Lung (tissue), 12 donors: ENCODE results near the gene FBRS. TPM values are rescaled to one million over a fixed set of nuclear protein-coding genes. Genes with fewer than 3 reads are reported as not detected.
A peak's percentile ranks its signal among the peaks of the same experiment; 100 is the strongest.

ENCODE experiments used
- ATAC-seq: fragments of 200-7000 bp; cut with Tn5 transposase; one replicate; pipeline ENCODE4 v1.9.1; 2020; ENCODE audit warnings: moderate number of reproducible peaks; ENCODE audit not compliant: insufficient read depth, low FRiP score
- DNase-seq, 3 donors: peaks; one replicate each; pipeline ENCODE4 v3.0.0-alpha.2; 2013 to 2017
- H3K27ac ChIP-seq, 2 donors: one replicate each; pipeline ENCODE4 v1.5.1; 2013; ENCODE audit warnings: mild to moderate bottlenecking in 2 of 2, moderate library complexity in 2 of 2, control low read depth in 1 of 2, inconsistent platforms in 1 of 2, low read depth in 1 of 2, low read length in 1 of 2
- H3K27me3 ChIP-seq, 3 donors: one replicate each; pipeline ENCODE4 v1.5.1; 2013; ENCODE audit warnings: low read length in 2 of 3; ENCODE audit not compliant: control insufficient read depth in 3 of 3, insufficient read depth in 3 of 3
- H3K36me3 ChIP-seq, 4 donors: one replicate each; pipeline ENCODE4 v1.5.1; 2013; ENCODE audit warnings: low read length in 4 of 4, mild to moderate bottlenecking in 1 of 4, moderate library complexity in 1 of 4; ENCODE audit not compliant: control insufficient read depth in 4 of 4, insufficient read depth in 4 of 4
- H3K4me1 ChIP-seq, 5 donors: one replicate each; pipeline ENCODE4 v1.5.1; 2013; ENCODE audit warnings: low read length in 5 of 5, mild to moderate bottlenecking in 2 of 5, moderate library complexity in 1 of 5; ENCODE audit not compliant: control insufficient read depth in 5 of 5, insufficient read depth in 5 of 5
- H3K4me3 ChIP-seq: one replicate; pipeline ENCODE4 v1.5.1; 2013; ENCODE audit warnings: mild to moderate bottlenecking, control low read depth, moderate library complexity
- H3K9ac ChIP-seq, 2 donors: one replicate each; pipeline ENCODE4 v1.5.1; 2013; ENCODE audit warnings: low read length in 2 of 2, control low read depth in 1 of 2; ENCODE audit not compliant: insufficient read depth in 1 of 2
- H3K9me3 ChIP-seq, 4 donors: one replicate each; pipeline ENCODE4 v1.5.1; 2013; ENCODE audit warnings: low read length in 3 of 4, mild to moderate bottlenecking in 1 of 4, moderate library complexity in 1 of 4; ENCODE audit not compliant: control insufficient read depth in 4 of 4, insufficient read depth in 3 of 4
- WGBS, 2 donors: extraction: QIAGEN DNeasy Blood & Tissue Kit; methylation state at CpG; one replicate each; pipeline ENCODE4 v1.1.7; 2013; 5-methylcytosine and 5-hydroxymethylcytosine counted together
- polyA plus RNA-seq, 2 donors: library from polyadenylated mRNA; stranded (reverse); fragments of 200-250 nt; gene quantifications; one replicate each; pipeline ENCODE4 v1.2.1, GENCODE V29; 2013
- total RNA-seq, 2 donors: library from RNA; depleted of rRNA in 1 of 2; stranded (reverse); fragments of >200 nt in 1 of 2; gene quantifications; one replicate each; pipeline ENCODE4 v1.2.1, GENCODE V29; 2014 to 2021
- TF ChIP-seq, protein P1 (sequence below): IDR thresholded peaks from 2 replicates; pipeline ENCODE4 v1.5.1; 2012; ENCODE audit warnings: mild to moderate bottlenecking; ENCODE audit errors: control extremely low read depth, extremely low read depth
- donor health status: control.
- donor health status: control.
- donor health status: Bipolar disorder and iron deficiency.
- donor health status: healthy.
- donor health status: DM: yes; HTN: yes; CAD: no.

The FBRS gene
- total and polyA plus RNA-seq, 4 donors: 32.1 to 80.8 (median 55.6) TPM

DNA sequence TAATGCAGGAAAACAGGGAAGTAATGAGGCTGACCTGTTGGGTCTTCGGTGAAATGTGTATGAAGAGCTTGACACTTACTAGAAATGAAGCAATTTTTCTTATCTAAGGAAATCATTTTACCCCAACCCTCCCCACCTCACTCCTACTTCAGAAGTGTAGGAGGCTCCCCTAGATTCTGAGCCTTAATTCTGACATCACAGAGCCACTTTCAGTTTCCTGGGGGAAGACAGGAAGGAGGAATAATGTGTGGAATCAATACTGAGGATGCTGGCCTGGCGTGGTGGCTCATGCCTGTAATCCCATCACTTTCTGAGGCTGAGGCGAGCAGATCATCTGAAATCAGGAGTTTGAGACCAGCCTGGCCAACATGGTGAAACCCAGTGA lies 20.3 kb downstream of the FBRS start:
- DNase-seq (no peak), ATAC-seq (no peak)
- WGBS, 2 donors: 68 to 73% methylated on average over 3 of the region's 3 CpGs
- Histone ChIP-seq H3K4me1 (no peaks in the 10 kb centered on the region), H3K27ac (no peak overlapping the region), H3K27me3 (no peaks in the 10 kb centered on the region), H3K9ac (no peak overlapping the region), H3K36me3 (no peaks in the 10 kb centered on the region), H3K9me3 (no peaks in the 10 kb centered on the region), H3K4me3 (no peak overlapping the region)
- TF ChIP-seq, protein P1, sequence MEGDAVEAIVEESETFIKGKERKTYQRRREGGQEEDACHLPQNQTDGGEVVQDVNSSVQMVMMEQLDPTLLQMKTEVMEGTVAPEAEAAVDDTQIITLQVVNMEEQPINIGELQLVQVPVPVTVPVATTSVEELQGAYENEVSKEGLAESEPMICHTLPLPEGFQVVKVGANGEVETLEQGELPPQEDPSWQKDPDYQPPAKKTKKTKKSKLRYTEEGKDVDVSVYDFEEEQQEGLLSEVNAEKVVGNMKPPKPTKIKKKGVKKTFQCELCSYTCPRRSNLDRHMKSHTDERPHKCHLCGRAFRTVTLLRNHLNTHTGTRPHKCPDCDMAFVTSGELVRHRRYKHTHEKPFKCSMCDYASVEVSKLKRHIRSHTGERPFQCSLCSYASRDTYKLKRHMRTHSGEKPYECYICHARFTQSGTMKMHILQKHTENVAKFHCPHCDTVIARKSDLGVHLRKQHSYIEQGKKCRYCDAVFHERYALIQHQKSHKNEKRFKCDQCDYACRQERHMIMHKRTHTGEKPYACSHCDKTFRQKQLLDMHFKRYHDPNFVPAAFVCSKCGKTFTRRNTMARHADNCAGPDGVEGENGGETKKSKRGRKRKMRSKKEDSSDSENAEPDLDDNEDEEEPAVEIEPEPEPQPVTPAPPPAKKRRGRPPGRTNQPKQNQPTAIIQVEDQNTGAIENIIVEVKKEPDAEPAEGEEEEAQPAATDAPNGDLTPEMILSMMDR: no peak

- Histone ChIP-seq H3K4me3 (no peak overlapping the region), H3K27me3 (no peaks in the 10 kb centered on the region), H3K9me3 (no peaks in the 10 kb centered on the region), H3K27ac (no peak overlapping the region), H3K36me3 (no peaks in the 10 kb centered on the region), H3K9ac (no peak overlapping the region), H3K4me1 (no peaks in the 10 kb centered on the region)
- 95% methylated on average over 3 of the region's 3 CpGs for WGBS, 2 donors
- no peak for DNase-seq
- TF ChIP-seq, protein P1: no peak
- ATAC-seq: no peak
These were observed 22.1 kb downstream of the FBRS start for GRCh38 chr16:30680326-30680725.

GRCh38 chr16:30688701-30689100 lies 30.5 kb downstream of the FBRS start:
- WGBS, 2 donors: 64 to 86% methylated on average over 4 of the region's 4 CpGs

DNA sequence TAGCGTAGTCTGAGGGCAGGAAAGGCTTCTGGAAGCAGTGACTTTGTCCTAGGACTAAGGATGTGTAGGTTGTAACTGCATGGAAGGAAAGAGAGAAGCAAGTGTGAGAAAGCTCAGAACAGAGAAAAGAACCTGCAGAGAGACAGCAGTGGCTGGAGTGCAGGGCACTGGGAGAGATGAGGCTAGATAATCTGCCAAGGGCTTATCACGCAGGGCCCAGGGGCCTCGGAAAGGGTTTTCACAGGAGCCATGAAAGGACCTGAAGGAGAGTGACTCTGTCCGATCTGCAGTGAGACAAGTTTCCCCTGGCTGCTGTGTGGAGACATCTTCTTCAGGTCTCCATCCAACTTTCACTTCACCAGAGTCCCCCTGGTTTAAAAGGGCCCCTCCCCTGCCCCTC lies 33.7 kb downstream of the FBRS start:
- Histone ChIP-seq H3K36me3 (no peaks in the 10 kb centered on the region), H3K9ac (no peak overlapping the region), H3K9me3 (no peaks in the 10 kb centered on the region), H3K27ac (no peak overlapping the region), H3K4me1 (no peaks in the 10 kb centered on the region), H3K27me3 (no peaks in the 10 kb centered on the region), H3K4me3 (no peak overlapping the region)
- 65 to 83% methylated on average over 4 of the region's 4 CpGs for WGBS, 2 donors
- TF ChIP-seq, protein P1: no peak
- ATAC-seq (no peak), DNase-seq (no peak)

More at GRCh38 chr16:30688701-30689100, 30.5 kb downstream of the FBRS start:
- no peaks in the 10 kb centered on the region for H3K9me3 ChIP-seq
- no peak for ATAC-seq
- DNase-seq: peak in 1 of 3 donors; percentile 32
- no peaks in the 10 kb centered on the region for H3K36me3 ChIP-seq
- H3K27ac ChIP-seq: no peak overlapping the region
- no peaks in the 10 kb centered on the region for H3K27me3 ChIP-seq
- H3K9ac ChIP-seq: no peak overlapping the region
- no peaks in the 10 kb centered on the region for H3K4me1 ChIP-seq
- TF ChIP-seq, protein P1: no peak
- H3K4me3 ChIP-seq: no peak overlapping the region
